ENCODE measurements around the gene DUOX1. TPM values are rescaled to one million over a fixed set of nuclear protein-coding genes. Genes with fewer than 3 reads are reported as not detected.
"Not testable (repeated sequence)": the region's sequence is repeated elsewhere in the genome, so short reads cannot be mapped to it uniquely, and the experiment has no call there.

Gene DUOX1
- total RNA-seq, result 0.02 and 0.07 TPM in 2 replicates

- intact Hi-C loops (cut with micrococcal nuclease), result no loop called here
These were observed at the start of gene DUOX1, which contains the start of gene DUOXA1 for GRCh38 chr15:45129651-45130129. TSS of gene DUOX1 (plus strand) at chr15:45129994. CDS start at chr15:45131967, 1,973 bp downstream. TSS of gene DUOXA1 (minus strand) at chr15:45129879. CDS start at chr15:45123014, 6,865 bp downstream.

- intact Hi-C loops (cut with micrococcal nuclease), result not testable (repeated sequence)
These were observed 49.2 kb upstream of the DUOX1 start for GRCh38 chr15:45080593-45080992.

- intact Hi-C loops (cut with micrococcal nuclease), result not testable (repeated sequence)
These were observed 47.4 kb upstream of the DUOX1 start for GRCh38 chr15:45082412-45082811.

- intact Hi-C loops (cut with micrococcal nuclease), result no loop called here
These were observed 46.6 kb upstream of the DUOX1 start for GRCh38 chr15:45083223-45083622.

GRCh38 chr15:45084163-45084562, 45.6 kb upstream of the DUOX1 start:
- intact Hi-C loops (cut with micrococcal nuclease), result no loop called here

GRCh38 chr15:45087513-45087912, 42.3 kb upstream of the DUOX1 start:
- intact Hi-C loops (cut with micrococcal nuclease), result no loop called here

GRCh38 chr15:45088801-45089711, 40.7 kb upstream of the DUOX1 start:
- intact Hi-C loops (cut with micrococcal nuclease), result no loop called here

- intact Hi-C loops (cut with micrococcal nuclease), result no loop called here
These were observed 40.0 kb upstream of the DUOX1 start for GRCh38 chr15:45089712-45090373.

GRCh38 chr15:45091161-45091560, 38.6 kb upstream of the DUOX1 start:
- intact Hi-C loops (cut with micrococcal nuclease), result no loop called here

GRCh38 chr15:45091576-45091975, 38.2 kb upstream of the DUOX1 start:
- intact Hi-C loops (cut with micrococcal nuclease), result no loop called here

GRCh38 chr15:45093013-45093412, 36.8 kb upstream of the DUOX1 start:
- intact Hi-C loops (cut with micrococcal nuclease), result no loop called here

GRCh38 chr15:45093622-45094357, 36.0 kb upstream of the DUOX1 start:
- intact Hi-C loops (cut with micrococcal nuclease), result no loop called here

GRCh38 chr15:45094358-45094730, 35.5 kb upstream of the DUOX1 start:
- intact Hi-C loops (cut with micrococcal nuclease), result no loop called here

- intact Hi-C loops (cut with micrococcal nuclease), result no loop called here
These were observed 34.1 kb upstream of the DUOX1 start for GRCh38 chr15:45095661-45096060.

- intact Hi-C loops (cut with micrococcal nuclease), result no loop called here
These were observed 32.3 kb upstream of the DUOX1 start for GRCh38 chr15:45097466-45097865.

- intact Hi-C loops (cut with micrococcal nuclease), result no loop called here
These were observed 30.1 kb upstream of the DUOX1 start for GRCh38 chr15:45099549-45100165.

GRCh38 chr15:45100884-45101625, 28.7 kb upstream of the DUOX1 start:
- intact Hi-C loops (cut with micrococcal nuclease), result no loop called here

GRCh38 chr15:45101749-45102148, 28.0 kb upstream of the DUOX1 start:
- intact Hi-C loops (cut with micrococcal nuclease), result no loop called here

GRCh38 chr15:45102226-45102625, 27.6 kb upstream of the DUOX1 start:
- intact Hi-C loops (cut with micrococcal nuclease), result no loop called here

- intact Hi-C loops (cut with micrococcal nuclease), result not testable (repeated sequence)
These were observed 25.6 kb upstream of the DUOX1 start for GRCh38 chr15:45104170-45104569.
